Right lobe of liver (tissue), 4 donors: ENCODE results near the gene EXOSC7.

Source experiments
- CTCF ChIP-seq, 4 donors: fragments of 200-600 bp in 3 of 4; fragments of 450-650 bp in 1 of 4; IDR thresholded peaks; one replicate each; pipeline versions ENCODE4 v1.5.1 to v1.8.0; 2016 to 2022; ENCODE audit warnings: antibody characterized with exemption in 4 of 4, mild to moderate bottlenecking in 2 of 4
- POLR2A ChIP-seq: fragments of 450-650 bp; IDR thresholded peaks from one replicate; pipeline ENCODE4 v1.6.1; 2017; ENCODE audit warnings: antibody characterized with exemption, mild to moderate bottlenecking
- donor health status: DM: no; HTN: no; CAD: no.
- donor health status: DM: no; HTN: no; CAD: no.
- donor health status: DM: no; HTN: yes; CAD: no.

GRCh38 chr3:45001738-45002137, 25.7 kb downstream of the EXOSC7 start:
- TF ChIP-seq POLR2A (no peak), CTCF (IDR thresholded peaks at IDR 0.05) (no peak)
